Activated CD8-positive, alpha-beta memory T cell treated with anti-CD3 and anti-CD28 coated beads for 1 hour (primary cell): ENCODE data around the gene STMN3.
A peak's percentile ranks its signal among the peaks of the same experiment; 100 is the strongest.
"Not testable (repeated sequence)": the region's sequence is repeated elsewhere in the genome, so short reads cannot be mapped to it uniquely, and the experiment has no call there.

Experiments
- DNase-seq, 2 donors: peaks; one replicate each; pipeline ENCODE4 v3.0.0-alpha.2; 2020; ENCODE audit warnings: low read depth in 1 of 2; ENCODE audit errors: extremely low read depth in 1 of 2

The STMN3 gene

DNA sequence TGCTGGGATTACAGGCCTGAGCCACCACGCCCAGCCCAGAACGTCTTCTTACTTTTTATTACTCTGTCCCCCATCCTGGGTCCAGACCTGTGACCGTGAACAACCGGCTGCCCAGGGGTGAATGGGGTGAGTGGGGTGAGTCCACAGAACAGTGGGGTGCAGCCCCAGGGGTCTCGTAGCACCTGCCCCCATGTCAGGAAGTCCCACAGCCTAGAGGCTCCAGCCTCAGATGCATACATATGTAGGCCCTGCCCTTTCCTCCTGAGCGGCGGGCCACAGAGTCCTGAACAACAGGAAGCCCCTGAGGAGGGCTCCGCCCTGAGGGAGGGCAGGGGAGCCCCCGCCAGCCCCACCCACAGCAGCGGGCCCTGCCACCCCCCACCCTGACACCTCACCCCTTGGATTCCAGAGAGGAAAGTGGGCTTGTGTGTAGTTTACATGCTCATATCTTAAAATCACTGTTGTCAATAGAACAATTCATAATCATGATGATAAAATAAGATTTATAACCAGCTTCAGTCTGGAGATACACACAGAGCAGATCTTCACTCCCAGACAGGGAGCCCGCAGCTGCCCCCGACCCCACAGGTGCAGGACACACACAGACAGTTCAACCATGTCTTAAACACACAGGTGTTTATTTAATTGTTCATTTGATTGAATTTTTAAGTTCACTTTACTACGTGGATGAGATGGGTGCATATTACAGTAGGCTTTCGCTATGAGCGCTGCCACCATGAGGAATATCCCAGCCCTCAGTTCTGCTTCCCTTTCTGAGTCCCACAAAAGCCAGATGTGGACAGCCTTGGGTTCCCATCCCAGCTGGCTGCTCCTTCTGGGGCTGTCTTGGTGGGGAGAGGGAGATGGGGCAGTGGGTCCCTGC, 13.9 kb downstream of the STMN3 start:
- peak; percentile 60 to 65 for DNase-seq

DNA sequence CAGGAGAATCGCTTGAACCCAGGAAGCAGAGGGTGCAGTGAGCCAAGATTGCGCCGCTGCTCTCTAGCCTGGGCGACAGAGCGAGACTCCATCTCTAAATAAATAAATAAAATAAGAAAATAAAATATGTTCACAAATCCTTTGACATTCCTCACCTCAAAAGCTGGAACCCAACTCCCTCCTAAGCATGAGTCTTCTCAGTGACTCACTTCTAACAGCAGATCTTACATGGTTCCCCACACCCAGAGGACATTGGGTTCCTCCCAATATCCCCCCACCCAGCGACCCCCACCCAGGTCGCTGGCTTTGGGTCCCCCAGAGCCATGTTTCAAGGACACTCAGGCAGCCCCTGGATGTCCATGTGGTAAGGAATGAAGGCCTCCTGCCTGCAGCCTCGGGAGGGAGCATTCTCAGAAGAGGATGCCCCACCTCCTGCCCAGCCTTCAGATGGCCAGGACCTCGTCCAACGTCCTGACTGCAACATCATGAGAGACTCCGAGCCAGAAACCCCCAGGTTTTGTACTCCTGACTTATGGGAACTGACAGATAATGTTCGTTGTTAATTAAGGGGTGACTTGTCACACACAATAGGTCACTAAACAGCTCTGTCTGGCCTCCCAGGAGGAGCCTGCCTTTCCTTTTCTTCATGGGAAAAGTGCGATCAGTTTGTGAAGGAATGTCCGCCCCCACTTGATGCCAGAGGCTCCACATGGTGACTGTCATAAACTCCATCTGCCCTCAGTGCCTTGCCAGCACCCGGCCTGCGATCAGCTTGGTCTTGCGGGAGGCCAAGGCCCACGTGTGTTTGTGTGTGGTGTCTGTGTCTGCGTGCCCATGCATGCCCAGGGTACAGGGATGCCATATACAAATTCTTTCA, 16.2 kb downstream of the STMN3 start:
- DNase-seq, result no peak

GRCh38 chr20:63635431-63636141, 17.6 kb downstream of the STMN3 start:
- peak; percentile 47 to 61 for DNase-seq

DNA sequence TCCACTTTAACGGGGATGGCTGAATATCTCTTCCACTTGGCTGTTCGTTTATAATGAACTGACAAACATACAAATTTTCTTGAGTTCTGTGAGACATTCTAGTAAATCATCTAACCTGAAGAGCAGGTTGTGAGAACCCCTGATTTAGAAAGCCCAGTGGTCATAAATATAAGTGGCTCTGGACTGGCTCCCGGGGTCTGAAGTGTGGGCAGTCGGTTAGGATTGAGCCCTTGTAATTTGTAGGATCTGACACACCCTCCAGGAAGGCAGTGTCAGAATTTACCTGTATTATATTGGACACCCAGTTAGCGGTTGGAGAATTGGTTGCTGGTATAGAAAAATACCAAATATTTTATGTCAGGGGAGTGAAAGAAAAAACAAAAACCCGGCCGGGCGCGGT, 19.5 kb downstream of the STMN3 start:
- no peak for DNase-seq

DNA sequence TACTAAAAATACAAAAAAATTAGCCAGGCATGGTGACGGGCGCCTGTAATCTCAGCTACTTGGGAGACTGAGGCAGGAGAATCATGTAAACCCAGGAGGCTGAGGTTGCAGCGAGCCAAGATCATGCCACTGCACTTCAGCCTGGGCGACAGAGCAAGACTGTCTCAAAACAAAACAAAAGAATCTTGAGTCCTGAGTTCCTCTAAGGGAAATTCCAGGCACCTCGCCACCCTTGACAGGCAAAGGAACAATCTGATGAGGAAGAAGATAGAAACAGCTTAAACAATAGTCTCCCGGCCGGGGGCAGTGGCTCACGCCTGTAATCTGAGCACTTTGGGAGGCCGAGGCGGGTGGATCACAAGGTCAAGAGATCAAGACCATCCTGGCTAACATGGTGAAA, 21.8 kb downstream of the STMN3 start:
- not testable (repeated sequence) for DNase-seq

DNA sequence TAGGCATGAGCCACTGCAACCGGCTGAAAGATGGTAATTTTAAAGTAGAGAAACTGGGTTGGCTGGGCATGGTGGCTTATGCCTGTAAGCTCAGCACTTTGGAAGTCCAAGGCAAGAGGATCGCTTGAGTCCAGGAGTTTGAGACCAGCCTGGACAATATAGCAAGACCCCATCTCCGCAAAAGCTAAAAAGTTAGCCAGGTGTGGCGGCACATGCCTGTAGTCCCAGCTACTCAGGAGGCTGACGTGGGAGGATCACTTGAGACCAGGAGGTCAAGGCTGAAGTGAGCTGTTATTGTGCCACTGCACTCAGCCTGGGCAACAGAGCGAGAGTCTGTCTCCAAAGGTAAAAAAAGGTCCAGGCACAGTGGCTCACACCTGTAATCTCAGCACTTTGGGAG, 22.3 kb downstream of the STMN3 start:
- DNase-seq, result not testable (repeated sequence)

DNA sequence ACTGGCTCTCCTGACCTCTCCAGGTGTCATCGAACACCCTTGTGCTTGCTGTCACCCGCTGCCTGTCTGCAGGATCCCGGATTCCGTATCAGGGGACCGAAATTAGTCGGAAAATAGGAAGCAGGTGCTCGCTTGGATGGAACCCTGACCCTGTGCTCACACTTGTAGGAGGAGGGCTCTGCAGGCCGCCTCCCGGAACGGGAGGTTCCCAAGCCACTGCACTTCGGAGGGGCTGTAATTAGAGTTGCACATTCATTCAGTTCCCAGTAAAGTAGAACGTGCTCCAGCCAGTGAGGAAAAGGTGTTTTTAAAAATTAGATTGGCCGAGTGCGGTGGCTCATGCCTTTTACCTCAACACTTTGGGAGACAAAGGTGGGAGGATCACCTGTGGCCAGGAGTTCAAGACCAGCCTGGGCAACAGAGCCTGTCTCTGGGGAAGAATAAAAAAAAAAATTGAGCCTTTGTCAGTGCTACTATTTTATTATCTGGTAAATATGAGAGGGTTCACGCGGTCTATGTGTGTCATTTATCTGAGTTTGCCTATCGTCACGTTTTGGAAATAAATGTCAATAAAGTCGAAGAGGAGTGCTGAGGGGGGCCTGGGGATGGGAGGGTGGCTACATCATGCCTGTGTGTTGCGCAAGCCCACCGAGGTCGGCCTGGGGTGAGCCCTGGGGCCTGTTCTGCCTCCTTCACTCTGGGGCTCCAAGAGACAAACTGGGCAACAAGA, 24.8 kb downstream of the STMN3 start:
- no peak for DNase-seq

DNA sequence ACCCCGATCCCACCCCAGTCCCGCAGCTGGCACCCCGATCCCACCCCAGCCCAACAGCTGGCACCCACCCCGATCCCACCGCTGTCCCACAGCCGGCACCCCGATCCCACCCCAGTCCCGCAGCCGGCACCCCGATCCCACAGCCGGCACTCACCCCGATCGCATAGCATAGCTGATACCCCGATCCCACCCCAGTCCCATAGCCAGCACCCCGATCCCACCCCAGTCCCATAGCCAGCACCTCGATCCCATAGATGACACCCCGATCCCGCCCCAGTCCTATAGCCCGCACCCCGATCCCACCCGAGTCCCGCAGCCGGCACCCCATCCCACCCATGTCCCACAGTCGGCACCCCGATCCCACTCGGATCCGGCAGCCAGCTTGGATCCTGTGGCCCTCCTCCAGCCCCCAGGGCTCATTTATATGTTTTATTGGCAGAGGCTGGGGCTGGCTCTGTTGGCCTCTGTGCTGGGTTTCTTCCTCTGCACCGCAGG, 25.4 kb downstream of the STMN3 start:
- no peak for DNase-seq

DNA sequence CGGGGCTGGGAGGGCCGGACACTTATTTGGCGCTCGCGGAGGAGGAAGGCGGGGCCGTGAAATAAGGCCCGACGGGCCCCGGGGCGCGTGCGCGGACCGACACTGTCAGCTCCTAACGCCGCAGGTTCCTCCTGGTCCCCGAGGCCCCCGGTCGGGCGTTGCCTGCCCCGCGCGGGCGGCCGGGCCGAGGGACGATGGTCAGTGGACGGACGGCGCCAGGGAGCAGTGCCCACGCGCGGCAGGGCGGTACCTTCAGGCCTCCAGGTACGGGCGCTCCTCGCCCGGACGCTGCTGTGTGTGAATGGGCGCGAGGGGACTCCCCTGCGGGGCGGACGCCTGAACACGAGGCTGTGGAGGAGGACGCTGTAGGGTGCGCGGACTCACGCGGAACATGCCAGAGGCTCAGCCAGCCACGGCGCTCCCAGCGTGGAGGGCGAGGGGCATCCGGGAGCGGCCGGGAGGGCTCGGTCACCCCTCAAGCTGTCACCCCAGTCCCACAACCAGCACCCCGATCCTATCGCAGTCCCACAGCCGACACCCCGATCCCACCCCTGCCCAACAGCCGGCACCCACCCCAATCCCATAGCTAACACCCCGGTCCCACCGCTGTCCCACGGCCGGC, 26.0 kb downstream of the STMN3 start:
- DNase-seq, result peak; percentile 78 to 91

DNA sequence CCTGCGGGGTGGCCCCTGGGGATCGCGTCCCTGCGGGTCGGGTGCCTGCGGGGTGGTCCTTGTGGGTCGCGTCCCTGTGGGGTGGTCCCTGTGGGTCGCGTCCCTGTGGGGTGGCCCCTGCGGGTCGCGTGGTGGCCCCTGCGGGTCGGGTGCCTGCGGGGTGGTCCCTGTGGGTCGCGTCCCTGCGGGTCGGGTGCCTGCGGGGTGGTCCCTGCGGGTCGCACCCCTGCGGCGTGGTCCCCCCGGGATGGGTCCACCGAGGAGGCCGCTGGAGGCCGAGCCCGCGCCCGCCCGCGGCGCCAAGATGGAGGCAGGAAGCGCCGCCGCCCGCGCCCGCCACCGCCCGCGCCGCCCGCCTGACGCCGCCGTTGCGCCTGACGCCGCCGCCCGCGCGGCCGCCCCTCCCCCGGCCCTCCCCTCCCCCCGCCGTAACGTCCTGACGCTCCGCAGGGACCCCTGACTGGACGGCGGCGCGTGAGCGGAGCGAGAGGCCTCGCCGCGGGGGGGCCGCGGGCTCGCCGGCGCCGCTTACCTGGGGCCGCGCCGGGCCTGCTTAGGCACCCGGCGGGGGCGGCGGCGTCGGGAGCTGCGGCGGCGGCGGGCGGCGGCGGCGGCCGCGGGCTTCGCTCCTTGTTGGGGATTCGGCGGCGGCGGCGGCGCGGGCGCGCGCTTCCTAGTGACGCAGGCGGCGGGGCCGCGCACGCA, 26.6 kb downstream of the STMN3 start, which contains the start of gene GMEB2:
TSS of gene GMEB2 (minus strand) at position 678 of the 705 bp plus-strand sequence. CDS start 7,704 bp downstream, outside the sequence.
- DNase-seq, result peak in 1 of 2 donors; percentile 55

- no peak for DNase-seq
These were observed 27.3 kb downstream of the STMN3 start for GRCh38 chr20:63625771-63626423.

- no peak for DNase-seq
These were observed 28.7 kb downstream of the STMN3 start for GRCh38 chr20:63624486-63624885.

- no peak for DNase-seq
These were observed 30.5 kb downstream of the STMN3 start for GRCh38 chr20:63622732-63623131.

DNA sequence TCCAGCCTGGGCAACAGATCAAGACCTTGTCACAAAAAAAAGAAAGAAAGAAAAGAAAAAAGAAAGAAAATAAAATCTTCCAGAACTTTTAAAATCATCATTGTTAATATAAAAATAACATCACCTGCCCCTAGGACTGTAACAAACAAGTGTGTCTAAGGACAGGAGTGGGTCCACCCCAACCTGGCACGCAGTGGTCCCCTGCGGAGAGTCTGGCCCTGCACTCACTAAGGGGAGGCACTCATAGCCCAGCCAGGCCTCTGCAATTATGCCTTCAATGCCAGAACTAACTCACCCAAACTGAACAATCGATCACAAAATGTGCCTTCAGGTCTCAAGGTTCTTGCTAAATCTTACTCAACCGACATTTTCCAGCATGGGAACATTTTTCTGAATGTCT, 31.1 kb downstream of the STMN3 start:
- DNase-seq, result no peak

GRCh38 chr20:63620991-63621390, 32.2 kb downstream of the STMN3 start:
- no peak for DNase-seq

GRCh38 chr20:63619505-63619904, 33.7 kb downstream of the STMN3 start:
- DNase-seq, result no peak

- DNase-seq, result no peak
These were observed 34.1 kb downstream of the STMN3 start for GRCh38 chr20:63619086-63619485.

DNA sequence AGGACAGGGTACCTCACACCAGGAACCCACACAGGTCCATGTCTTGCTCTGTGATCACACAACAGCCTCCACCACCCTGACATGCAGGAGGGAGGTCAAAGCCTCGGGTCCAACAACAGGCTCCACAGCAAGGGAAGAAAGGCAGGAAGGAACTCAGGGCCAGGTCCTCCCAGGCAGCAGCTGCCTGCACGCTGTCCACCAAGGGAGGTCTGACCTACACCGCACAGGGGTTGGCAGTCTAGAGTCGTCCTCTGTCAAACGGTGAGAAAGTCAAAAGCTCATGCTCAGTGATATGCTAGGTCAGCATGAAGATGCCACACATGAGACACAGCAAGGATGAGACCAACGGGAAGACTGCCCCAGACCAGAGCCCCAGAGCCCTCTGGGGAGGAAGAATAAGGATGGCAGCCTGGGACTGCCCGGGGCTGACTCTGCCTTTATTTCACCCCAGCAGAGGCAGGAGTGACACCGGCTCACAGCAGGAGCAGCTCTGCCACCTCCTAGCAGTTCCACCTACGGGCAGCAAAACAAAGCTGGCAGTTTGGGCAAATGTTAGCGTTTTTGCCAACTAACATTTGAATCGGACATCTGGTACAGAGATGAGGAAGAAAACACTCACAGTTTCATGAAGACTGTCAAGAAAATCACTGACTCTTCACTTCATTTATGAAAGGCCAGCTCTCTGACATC, 34.8 kb downstream of the STMN3 start:
- no peak for DNase-seq
